HG02840 (cell line): ENCODE results near the gene EPS8L1.
A peak's percentile ranks its signal among the peaks of the same experiment; 100 is the strongest.

Source experiments
- ATAC-seq: cut with Tn5 transposase; IDR thresholded peaks from one replicate; pipeline ENCODE4 v1.9.1; 2021; ENCODE audit warnings: mild to moderate bottlenecking, moderate library complexity, moderate number of reproducible peaks; ENCODE audit not compliant: unreplicated experiment, low FRiP score

EPS8L1 gene

DNA sequence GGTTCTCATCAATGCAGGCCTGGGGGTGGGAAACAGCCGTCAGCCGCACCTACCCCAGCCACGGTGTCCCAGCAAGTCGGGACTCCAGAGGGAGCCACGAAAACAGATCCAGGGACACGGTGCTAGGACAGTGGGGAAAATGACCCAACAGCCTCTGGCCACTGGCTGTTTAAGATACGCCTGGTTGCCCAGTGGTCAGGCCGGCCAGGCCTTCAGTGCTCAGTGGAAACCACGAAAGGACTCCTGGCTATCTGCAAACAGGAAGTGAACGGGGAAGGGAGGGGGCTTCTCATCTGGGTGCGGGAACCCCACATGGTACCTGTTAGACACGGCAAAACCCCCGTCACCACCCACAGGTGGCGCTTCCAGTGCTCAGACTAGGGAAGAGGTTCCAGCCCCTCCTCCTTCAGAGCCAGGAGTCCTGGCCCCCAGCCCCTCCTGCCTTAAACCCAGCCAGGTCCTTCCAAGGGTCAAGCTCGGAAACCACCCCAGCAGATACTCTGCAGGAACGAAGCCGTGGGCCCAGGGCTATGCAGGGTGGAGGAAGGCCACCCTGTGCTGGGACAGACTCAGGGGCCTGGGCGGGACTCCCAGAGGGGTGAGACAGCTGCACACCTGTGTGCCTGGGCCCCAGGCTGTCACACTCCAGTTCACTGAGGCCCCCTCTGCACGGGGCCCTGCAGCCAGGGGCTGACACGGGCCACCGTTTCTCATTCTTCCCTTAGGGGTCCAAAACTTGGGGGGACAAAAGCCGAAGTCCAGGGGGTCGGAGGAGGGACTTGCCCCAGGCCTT lies 37.3 kb downstream of the EPS8L1 start:
- no peak for ATAC-seq

- no peak for ATAC-seq
These were observed 37.9 kb downstream of the EPS8L1 start for GRCh38 chr19:55113570-55114039.

DNA sequence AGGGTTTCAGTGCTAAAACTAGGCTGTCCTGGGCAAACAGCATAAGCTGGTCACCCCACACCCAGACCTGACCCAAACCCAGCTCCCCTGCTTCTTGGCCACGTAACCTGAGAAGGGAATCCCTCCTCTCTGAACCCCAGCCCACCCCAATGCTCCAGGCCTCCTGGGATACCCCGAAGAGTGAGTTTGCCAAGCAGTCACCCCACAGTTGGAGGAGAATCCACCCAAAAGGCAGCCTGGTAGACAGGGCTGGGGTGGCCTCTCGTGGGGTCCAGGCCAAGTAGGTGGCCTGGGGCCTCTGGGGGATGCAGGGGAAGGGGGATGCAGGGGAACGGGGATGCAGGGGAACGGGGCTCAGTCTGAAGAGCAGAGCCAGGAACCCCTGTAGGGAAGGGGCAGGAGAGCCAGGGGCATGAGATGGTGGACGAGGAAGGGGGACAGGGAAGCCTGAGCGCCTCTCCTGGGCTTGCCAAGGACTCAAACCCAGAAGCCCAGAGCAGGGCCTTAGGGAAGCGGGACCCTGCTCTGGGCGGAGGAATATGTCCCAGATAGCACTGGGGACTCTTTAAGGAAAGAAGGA lies 39.0 kb downstream of the EPS8L1 start:
- no peak for ATAC-seq

GRCh38 chr19:55115446-55116065 lies 39.9 kb downstream of the EPS8L1 start:
- ATAC-seq, result no peak

DNA sequence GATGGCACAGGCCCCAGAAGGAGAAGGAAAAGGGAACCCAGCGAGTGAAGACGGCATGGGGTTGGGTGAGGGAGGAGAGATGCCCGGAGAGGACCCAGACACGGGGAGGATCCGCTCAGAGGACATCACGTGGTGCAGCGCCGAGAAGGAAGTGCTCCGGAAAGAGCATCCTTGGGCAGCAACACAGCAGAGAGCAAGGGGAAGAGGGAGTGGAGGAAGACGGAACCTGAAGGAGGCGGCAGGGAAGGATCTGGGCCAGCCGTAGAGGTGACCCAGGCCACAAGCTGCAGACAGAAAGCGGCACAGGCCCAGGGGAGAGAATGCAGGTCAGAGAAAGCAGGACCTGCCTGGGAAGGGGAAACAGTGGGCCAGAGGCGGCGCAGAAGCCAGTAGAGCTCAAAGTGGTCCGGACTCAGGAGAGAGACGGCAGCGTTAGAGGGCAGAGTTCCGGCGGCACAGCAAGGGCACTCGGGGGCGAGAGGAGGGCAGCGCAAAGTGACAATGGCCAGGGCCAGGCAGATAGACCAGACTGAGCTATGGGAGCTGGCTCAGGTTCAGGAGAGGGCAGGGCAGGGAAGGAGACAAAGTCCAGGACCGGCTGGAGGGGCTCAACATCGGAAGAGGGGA lies 40.7 kb downstream of the EPS8L1 start:
- ATAC-seq, result no peak

DNA sequence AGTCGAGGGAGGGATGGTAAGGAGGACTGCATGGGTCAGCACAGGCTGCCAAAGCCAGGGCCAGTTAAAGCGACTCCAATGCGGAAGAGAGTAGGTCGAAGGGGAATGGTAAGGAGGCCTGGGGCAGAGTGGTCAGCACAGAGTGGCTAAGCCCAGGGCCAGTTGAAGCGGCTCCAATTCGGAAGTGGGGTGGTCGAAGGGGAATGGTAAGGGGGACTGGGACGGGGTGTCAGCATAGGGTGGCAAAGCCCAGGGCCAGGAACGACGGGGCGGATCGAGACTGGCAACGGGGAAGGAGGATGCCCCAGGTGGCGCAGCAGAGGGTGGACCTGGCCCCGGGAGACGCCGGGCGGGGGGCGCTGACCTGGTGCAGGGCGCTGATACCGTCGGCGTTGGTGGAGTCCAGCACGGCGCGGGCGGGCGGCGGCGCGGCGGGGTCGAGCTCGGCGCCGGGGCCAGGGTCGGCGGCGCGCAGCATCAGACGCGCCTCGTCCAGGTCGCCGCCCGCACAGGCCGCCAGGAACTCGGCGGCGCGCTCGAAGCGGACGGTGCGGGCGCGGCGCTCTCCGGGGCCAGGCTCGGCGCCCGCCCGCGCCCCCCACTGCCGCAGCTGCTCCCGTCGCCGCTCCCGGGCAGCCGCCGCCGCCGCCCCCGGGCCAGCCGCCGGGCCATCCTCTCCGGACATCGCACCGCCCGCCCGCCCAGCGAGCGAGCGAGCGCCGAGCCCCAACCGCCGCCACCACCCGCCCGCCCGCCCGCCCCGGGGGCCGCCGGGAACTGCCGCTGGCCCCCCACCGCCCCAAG lies 41.4 kb downstream of the EPS8L1 start, which contains the start of gene PPP1R12C:
TSS of gene PPP1R12C (minus strand) at position 779 of the 804 bp plus-strand sequence. CDS start at position 685, 94 bp downstream.
- ATAC-seq, result peak; percentile 2

GRCh38 chr19:55117663-55118391 lies 42.2 kb downstream of the EPS8L1 start:
- ATAC-seq, result peak; percentile 78

DNA sequence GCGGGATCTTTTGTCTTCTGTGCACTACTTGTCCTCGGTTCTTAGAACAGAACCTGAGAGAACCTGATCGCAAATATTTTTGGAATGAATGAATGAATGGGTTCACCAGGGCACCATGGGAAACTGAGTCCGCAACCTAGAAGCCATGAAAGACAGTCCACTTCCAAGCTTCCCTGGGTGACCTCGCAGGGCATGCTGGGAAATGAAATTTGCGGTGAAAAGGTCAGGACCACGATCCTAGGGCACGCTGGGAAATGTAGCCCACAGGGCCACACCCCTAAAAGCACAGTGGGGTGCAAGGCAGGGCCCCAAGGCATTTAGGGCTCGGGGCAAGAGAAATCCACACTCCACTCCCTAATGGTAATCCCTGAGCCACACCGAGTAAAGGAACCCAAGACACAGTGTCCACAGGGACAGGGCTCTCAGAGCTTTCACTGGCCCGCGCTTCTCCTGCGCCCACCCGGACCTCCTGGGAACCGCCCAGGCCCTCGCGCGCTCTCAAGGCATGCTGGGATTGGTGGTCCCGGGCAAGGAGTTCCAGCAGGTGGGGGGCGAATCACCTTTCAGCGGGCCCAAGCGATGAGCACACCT lies 42.8 kb downstream of the EPS8L1 start:
- no peak for ATAC-seq

GRCh38 chr19:55119053-55119452 lies 43.4 kb downstream of the EPS8L1 start:
- ATAC-seq, result no peak

- ATAC-seq, result no peak
These were observed 55.8 kb downstream of the EPS8L1 start for GRCh38 chr19:55131421-55131820.

GRCh38 chr19:55132453-55133129 lies 56.9 kb downstream of the EPS8L1 start:
- no peak for ATAC-seq

- ATAC-seq, result no peak
These were observed 58.2 kb downstream of the EPS8L1 start for GRCh38 chr19:55133639-55134444.

- ATAC-seq, result no peak
These were observed 59.1 kb downstream of the EPS8L1 start for GRCh38 chr19:55134736-55135135.

GRCh38 chr19:55136399-55137102 lies 60.9 kb downstream of the EPS8L1 start:
- ATAC-seq, result no peak
